PFSK-1 (cell line): ENCODE data around the gene ZDHHC8.

Experiments
- FOXP2 ChIP-seq: optimal IDR thresholded peaks from 2 replicates; pipeline ENCODE3; 2011; ENCODE audit warnings: borderline replicate concordance, control low read depth, inconsistent platforms; ENCODE audit not compliant: insufficient read depth; ENCODE audit errors: extremely low read length, extremely low read depth
- POLR2AphosphoS5 ChIP-seq: IDR thresholded peaks from 2 replicates; pipeline ENCODE4 v1.6.1; 2012; ENCODE audit warnings: low read depth, mild to moderate bottlenecking, control low read depth, low read length, moderate library complexity
- REST ChIP-seq, 2 experiments: IDR thresholded peaks; 2 replicates each; pipeline versions ENCODE4 v1.6.1 to v1.8.0; 2011 to 2012; ENCODE audit warnings: low read depth in 2 of 2, low read length in 2 of 2, control low read depth in 1 of 2, inconsistent platforms in 1 of 2, mild to moderate bottlenecking in 1 of 2, moderate library complexity in 1 of 2; ENCODE audit not compliant: insufficient read depth in 1 of 2
- SIN3A ChIP-seq: IDR thresholded peaks from 2 replicates; pipeline ENCODE4 v1.6.1; 2012; ENCODE audit warnings: mild to moderate bottlenecking, low read length, moderate library complexity, borderline replicate concordance; ENCODE audit not compliant: insufficient read depth
- TAF1 ChIP-seq: IDR thresholded peaks from 2 replicates; pipeline ENCODE4 v1.6.1; 2012; ENCODE audit warnings: low read length, control low read depth, borderline replicate concordance; ENCODE audit not compliant: insufficient read depth

The ZDHHC8 gene

GRCh38 chr22:20194681-20195593 is 63.3 kb downstream of the ZDHHC8 start:
- TF ChIP-seq REST (IDR thresholded peaks at IDR 0.05; ENCODE audit: insufficient read depth in 1 of 2, low read depth in 2 of 2, low read length in 2 of 2) (no peak), TAF1 (no peak), POLR2AphosphoS5 (no peak), FOXP2 (no peak), SIN3A (no peak)

GRCh38 chr22:20196094-20196842 is 64.7 kb downstream of the ZDHHC8 start:
- TF ChIP-seq POLR2AphosphoS5: no peak
- no peak for TF ChIP-seq TAF1
- no peak for TF ChIP-seq SIN3A
- TF ChIP-seq REST (IDR thresholded peaks at IDR 0.05; ENCODE audit: insufficient read depth in 1 of 2, low read depth in 2 of 2, low read length in 2 of 2): no peak
